ENCODE measurements around the gene KHDRBS1. TPM values are rescaled to one million over a fixed set of nuclear protein-coding genes. Genes with fewer than 3 reads are reported as not detected.
"Not testable (repeated sequence)": the region's sequence is repeated elsewhere in the genome, so short reads cannot be mapped to it uniquely, and the experiment has no call there.

The KHDRBS1 gene
- total RNA-seq, 1 donor from 2014 or later = 99.4 TPM

DNA sequence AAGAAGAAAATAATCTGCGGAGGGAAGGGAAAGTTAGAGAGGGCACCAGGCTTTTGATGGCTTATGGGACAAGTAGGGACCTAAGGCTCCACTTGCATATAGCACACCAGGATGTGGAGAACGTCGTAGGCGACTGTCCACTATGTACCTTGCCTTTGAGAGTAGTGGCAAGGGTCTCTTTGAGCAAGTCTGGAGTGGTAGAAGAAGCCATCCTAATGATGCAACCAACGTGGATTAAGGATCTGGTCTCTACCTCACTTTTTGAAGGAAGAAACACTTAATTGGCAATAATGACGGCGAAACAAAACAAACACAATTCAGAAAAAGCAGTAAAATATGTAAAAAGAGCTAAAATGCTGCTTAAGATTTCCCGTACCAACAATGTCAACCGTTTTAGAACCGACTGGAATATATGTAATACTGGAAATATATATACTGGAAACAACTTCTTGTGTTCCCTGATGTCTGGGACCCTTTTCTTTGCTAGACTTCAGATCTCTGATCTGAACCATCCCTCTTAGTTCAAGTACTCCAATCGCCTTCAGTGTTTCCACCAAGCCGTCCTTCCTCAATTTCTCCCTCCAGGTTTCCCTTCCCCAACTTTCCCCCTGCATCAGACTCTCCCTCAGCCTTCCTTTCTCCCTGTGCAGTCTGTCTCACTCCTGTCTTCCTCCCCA is 821 bp upstream of the KHDRBS1 start:
- DNase-seq (ENCODE audit: low spot score) = no peak

DNA sequence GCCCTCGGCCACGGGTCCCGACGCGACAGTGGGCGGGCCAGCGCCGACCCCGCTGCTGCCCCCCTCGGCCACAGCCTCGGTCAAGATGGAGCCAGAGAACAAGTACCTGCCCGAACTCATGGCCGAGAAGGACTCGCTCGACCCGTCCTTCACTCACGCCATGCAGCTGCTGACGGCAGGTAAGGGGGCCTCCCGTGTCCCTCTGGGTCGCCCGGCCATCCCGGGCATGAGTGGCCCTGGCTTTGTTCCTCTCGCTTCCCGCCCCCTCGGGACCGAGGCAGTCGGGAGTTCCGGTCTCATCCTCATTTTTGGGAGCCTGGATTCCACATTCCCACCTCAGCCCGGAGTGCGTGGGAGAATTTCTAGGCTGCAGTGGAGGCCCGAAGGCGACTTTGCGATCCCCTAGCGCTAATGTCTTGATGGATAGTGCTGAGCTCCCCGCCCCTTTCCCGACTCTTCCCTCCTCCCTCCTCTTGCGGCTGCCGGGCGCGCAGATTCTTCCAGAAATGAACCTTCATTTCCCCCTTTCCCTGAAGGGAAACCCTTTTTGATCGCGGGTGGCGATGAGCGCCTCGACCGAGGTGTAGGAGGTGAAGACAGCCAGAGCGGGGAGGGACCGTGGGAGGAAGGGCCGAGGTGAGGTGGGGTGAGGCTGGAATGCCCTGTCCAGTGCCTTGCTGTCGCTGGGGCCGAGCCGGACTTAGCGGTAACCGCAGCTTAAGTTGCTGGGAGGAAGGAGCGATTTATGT is 705 bp downstream of the KHDRBS1 start:
- DNase-seq (ENCODE audit: low spot score) = peak; percentile 45

DNA sequence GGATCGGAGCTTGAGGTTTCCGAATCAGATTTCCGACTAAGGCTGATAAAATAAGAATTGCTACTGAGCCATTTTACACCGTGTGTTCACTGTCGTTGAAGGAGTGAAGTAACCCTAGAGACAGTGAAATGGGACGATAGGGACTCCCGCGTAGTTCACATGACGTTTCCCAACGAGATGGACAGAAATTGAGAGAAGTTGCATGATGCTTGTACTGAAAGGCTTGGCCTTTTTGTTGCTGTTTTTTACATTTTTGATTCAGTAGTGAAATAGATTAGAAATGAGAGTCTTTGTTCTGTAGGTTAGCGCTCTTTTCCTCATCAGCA is 1.2 kb downstream of the KHDRBS1 start:
- no peak for DNase-seq (ENCODE audit: low spot score)

DNA sequence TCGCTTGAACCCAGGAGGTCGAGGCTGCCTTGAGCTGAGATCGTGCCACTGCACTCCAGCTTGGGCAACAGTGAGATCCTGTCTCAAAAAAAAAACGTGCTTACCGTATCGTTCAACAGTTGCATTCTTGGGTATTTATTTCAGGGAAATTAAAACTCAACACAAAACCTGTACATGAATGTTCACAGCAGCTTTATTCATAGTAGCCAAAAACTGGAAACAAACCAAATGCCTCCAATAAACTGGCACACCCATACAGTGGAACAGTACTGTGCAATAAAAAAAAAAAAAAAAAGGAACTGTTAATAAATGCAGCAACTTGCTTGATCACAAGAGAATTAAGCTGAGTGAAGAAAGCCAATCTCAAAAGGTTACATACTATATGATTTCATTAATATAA is 6.7 kb downstream of the KHDRBS1 start:
- DNase-seq (ENCODE audit: low spot score) = no peak

DNA sequence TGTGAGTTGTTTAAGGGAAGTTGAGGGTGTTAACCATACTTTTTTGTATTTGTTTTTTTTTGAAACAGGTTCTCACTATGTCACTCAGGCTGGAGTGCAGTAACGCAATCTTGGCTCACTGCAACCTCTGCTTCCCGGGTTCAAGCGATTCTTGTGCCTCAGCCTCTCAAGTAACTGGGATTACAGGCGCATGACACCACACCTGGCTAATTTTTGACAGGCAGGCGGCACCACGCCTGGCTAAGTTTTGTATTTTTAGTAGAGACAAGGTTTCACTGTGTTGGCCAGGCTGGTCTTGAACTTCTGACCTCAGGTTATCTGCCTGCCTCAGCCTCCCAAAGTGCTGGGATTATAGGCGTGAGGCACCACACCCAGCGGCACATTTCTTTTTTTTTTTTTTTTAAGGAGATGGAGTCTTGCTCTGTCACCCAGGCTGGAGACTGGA is 7.9 kb downstream of the KHDRBS1 start:
- DNase-seq (ENCODE audit: low spot score) = not testable (repeated sequence)

DNA sequence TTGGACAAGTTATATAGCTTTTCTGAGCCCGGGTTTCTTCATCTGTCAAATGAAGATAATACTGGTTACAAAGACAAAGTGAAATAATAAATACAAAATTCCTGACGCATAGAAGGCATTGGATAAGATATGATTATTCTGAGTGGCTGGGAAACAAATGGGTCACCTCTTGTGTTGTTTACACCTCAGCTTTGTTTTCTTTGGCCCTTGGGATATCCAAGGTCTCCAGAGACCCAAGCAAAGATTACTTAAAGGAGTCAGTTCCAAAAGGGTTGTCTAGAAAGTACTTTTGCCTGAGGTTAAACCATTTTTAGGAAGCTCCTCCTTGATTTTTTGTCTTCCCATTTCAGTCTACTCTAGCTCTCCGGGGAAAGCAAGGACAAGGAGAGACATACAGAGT is 9.7 kb downstream of the KHDRBS1 start:
- DNase-seq (ENCODE audit: low spot score) = no peak

DNA sequence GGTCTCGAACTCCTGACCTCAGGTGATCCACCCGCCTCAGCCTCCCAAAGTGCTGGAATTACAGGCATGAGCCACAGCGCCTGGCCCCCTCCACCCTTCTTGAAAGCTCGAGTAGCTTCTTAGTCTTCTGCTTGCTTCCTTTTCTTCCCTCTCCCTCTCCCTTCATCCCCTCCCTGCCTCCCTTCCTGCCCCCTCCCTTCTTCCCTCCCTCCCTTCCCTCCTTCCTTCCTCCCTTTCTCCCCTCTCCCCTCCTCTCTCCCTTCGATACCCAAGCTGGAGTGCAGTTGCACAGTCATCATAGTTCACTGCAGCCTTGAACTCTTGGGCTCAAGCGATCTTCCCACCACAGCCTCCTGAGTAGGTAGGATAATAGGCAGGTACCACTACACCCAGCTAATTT is 11.8 kb downstream of the KHDRBS1 start:
- no peak for DNase-seq (ENCODE audit: low spot score)

DNA sequence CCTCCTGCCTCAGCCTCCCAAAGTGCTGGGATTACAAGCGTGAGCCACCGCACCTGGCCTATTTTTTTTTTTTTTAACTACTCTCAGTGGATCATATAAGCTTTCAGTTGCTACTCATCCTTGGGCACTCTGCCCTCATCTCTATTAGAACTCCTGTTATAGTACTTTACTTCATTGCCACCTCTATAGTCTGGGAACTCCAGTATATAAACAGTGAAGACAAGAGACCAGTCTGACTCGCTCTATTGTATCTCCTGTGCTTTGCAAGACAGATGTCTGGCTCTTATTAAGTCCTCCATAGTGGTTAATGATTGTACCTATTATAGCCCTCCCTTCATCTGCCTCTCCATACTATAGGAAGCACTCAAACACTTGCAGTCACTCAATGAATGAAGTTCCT is 15.1 kb downstream of the KHDRBS1 start:
- DNase-seq (ENCODE audit: low spot score) = no peak

DNA sequence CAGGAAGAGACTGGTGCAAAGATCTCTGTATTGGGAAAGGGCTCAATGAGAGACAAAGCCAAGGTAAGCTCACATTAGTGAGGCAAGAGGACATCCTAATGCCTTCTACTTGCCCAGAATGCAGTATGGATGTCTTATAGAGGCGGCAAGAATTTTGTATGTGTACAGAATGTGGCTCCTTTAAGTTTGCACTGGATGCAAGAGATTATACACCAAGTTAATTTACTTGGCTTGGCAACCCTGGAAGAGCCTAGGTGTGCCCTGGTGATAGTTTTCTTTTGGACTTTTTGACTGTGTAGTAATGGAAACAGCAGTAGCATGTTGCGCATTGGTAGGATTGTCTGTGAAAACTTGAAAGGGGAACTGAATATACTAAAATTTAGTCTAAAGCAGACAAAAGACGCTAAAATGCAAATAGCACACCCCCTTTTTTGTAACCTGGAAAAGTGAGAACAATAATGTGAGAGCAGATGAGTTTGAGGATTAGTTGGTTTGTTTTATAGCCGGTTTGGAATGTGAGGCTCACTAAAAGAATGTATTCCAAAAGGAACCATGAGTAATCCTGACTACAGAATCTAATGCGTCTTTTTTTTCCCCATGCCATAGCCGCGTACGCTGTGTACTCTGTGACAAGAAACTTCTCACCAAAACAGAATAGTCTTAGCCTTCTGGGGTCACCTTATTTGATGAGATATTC is 18.1 kb downstream of the KHDRBS1 start:
- no peak for DNase-seq (ENCODE audit: low spot score)

DNA sequence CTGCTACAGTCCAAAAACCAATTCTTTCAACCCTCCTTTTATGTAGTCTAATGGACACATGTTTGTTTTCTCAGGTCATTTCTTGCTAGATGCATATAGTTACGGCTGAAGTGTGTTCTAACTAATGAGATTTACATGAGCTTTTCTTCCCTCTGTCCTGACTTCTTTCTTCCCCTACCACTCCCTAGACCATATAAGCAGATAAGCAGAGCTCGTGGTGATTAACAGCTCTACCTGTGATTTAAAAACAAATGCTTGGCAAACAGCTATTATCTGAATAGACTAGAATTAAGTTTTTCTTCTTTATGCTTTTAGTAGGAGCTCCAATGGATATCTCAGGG is 18.6 kb downstream of the KHDRBS1 start:
- DNase-seq (ENCODE audit: low spot score) = no peak

DNA sequence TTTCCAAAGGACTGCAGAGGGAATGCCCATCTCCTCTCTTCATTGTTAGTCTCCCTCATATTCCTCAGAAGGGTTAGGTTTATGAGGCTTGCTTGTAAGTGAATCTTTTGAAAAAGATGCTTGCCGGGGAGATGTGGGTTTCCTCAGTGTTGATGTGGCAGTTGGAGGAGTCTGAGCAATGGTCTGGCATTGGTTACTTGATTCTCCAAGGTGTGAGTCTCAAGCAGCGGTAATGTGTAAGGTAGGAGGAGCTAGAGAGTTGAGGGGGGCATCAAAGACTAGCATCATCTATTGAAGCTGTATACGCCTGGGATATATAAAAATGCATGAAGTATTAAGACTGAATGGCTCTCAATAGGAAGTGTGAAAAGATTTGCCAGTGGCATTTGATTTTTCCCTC is 21.5 kb downstream of the KHDRBS1 start:
- no peak for DNase-seq (ENCODE audit: low spot score)

DNA sequence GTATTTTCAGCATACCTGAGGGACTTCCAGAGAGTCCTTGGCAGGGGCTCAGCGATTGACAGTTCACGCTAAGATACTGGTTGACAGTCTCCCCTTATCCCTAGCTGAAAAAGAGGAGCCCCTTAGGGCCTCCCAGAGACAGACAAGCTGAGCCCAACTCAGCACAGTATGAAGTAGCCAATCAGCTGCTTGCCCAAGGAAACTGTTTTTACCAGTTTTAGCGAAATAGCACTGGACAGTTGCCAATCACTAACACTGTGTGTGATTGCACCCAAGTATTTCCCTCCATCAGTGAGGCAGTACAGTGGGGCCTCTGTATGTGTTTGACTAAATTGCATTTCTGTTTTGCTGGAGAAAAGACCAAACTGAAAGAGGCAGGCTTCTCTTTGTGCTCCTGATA is 27.0 kb downstream of the KHDRBS1 start:
- DNase-seq (ENCODE audit: low spot score) = no peak

DNA sequence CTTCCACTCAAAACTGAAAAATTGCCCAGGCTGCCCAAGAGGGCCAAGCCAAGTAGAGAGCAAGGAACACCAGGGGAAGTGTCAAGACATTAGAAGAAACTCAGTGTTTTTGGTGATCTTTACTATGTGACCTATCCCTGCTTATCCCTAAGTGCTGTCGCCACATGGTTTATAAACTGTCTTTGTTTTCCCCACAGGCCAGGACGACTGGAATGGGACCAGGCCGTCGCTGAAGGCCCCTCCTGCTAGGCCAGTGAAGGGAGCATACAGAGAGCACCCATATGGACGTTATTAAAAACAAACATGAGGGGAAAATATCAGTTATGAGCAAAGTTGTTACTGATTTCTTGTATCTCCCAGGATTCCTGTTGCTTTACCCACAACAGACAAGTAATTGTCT is 28.7 kb downstream of the KHDRBS1 start:
- DNase-seq (ENCODE audit: low spot score) = no peak

DNA sequence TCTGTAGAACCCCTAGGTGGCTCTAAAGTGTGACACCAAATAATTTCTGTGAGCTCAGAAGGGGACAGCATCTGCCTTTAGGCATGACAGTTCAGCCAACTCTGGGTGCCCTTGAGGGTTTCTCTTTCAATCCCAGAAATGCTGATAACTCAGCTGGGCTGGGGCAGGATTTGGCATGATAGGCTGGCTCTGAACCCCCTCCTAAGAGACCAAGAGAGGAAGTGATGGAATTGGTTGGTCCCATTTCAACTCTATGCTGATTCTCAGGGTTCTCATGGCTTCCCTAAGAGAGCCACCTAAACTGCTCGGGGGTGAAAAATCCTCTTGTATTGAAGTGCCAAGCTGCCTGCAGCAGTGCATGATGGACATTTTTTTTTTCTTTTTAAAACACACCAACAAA is 30.6 kb downstream of the KHDRBS1 start:
- DNase-seq (ENCODE audit: low spot score) = no peak

DNA sequence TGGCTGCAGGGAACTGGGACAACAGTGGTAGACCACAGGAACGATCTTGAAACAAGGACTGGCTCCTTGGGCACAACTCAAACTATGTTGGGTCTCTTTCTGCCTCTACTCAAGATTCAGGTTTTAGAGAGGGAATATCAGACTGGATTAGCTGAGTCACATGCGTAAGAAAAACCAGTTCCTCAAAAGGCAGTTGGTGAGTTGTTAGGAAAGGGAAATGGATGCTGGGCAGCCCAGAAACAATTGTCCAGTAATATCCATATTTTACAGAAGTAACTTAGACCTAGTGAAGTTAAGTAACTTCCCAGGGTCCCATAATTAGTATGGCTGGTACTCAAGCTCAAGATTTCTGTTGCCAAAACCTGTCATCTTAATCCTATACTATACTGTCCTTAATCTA is 32.1 kb downstream of the KHDRBS1 start:
- DNase-seq (ENCODE audit: low spot score) = no peak

DNA sequence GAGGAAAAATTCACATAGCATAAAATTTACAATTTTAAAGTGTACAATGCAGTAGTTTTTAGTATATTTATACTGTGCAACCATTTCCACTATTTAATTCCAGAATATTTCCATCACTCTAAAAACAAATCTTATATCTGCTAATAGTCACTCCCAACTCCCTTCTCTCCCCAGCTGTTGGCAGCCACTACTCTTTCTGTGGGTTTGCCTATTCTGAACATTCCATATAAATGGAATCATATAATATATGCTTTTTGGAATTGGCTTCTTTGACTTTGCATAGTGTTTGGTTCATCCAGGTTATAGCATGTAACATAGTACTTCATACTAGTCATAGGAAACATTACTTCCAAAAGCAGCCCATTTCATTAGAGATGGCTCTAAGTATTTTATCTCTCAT is 34.0 kb downstream of the KHDRBS1 start:
- no peak for DNase-seq (ENCODE audit: low spot score)

DNA sequence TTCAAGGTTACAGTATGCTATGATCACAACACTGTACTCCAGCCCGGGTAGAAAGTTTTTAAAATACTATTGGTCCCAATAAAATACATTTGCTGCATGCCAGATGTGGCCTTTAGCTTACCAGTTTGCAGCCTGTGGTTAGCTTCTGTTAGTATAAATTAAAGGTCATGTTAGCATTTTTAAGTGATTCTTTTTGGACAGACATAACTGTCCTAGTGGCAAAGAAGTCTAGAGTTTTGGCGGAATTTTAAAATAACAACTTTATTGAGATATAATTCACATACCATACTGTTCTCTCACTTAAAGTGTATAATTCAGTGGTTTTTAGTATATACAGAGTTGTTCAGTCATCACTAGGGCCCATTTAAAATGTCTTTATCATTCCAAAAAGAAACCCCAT is 34.8 kb downstream of the KHDRBS1 start:
- no peak for DNase-seq (ENCODE audit: low spot score)

DNA sequence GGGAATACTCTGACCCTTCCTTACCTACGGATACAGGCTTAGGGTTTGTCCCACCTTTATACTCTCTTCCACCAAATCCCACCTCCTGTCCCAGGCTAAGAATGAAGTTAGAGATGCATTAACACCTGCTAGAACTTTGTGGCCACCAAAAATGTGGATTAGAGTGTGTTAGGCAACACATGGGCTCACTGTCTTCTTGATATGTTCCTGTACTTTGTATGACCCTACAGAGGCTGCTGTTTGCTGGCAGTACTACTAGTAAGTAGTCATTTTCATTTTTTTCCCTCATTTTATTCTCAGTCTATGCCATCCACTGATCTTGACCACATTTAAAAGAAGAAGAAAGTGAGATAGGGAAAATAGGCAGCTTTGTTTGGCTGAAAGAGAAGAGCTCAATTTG is 38.0 kb downstream of the KHDRBS1 start:
- DNase-seq (ENCODE audit: low spot score) = no peak

DNA sequence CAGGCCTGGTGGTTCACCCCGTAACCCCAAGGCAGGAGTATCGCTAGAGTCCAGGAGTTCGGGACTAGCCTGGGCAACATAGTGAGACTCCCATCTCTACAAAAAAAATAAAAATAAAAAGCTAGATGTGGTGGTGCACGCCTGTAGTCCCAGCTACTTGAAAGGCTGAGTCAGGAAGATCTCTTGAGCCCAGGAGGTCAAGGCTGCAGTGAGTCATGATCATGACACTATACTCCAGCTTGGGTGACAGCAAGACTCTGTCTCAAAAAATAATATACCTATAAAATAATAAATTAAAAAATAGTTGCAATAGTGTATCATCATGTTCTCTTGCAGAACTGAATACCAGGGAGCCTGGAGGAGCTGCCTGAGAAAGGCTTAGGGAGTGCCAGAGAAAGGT is 39.2 kb downstream of the KHDRBS1 start:
- DNase-seq (ENCODE audit: low spot score) = no peak

DNA sequence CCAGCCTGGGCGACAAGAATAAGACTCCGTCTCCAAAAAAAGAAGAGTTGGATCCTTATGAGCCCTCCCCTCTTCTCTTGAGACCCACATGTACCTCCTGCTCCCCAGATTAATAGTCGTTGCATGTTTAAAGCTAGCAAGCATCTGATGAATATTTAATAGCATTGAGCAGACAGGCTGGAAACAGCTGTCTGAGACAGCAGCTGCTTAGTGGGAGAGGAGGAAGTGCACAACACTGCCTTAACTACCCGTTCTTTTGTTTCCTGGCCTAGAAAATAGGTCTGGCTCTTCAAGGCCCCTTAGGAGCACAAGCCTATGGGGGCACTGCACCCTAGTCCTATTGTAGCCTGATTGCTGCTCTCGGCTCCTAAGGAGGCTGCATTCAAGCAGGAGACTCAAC is 41.7 kb downstream of the KHDRBS1 start:
- DNase-seq (ENCODE audit: low spot score) = no peak

DNA sequence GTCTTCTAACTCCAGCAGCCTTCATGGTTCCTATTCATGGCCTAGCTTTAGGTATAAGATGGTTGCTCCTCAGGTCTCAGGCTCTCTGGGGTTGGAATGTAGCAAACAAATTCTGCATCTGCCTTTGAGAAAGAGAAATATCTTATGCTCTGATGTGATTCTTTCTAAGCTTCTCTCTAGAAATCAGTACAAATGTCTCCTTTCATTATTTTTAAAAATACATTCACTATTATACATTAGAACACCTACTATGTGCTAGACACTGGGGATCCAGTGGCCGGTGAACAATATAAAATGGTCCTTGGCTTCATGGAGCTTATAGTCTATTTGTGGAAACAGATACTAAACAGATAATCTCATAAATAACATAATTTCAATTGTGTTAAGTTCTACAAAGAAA is 42.9 kb downstream of the KHDRBS1 start:
- DNase-seq (ENCODE audit: low spot score) = no peak

DNA sequence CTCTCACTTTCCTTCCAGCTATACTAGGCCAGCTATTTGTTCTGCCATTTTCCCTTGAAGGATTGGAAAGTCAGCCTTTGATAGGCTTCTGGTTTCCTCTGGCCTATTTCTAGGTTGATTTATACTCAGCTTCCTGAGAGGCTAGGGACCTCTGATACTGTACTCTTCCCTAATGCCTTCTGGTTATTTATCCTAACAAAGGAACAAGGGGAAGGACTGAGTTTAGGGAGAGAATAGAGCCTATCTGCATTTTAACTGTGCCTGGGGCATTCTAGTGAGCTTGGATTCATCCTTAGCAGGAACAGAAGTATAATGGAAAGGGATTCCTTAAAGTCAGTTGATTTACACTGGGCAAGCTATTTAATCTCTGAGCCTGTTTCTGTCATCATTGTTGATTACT is 47.2 kb downstream of the KHDRBS1 start:
- DNase-seq (ENCODE audit: low spot score) = no peak

DNA sequence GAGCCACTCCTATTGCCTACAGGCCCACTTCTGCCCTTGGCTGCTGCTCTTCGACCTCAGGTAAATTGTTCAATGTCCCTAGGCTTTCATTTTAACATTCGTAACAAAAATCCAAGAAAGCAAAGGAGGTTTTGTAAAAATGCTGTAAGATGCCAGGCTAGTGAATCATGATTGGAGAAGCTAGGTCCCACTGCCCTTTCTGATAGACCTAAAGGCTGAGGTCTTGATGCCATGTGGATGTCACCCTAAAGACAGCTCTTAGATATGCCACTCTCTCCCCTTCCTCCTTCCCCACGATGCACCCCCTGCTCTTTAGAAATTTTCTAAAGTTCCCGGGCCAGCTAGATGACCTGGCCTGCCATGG is 49.2 kb downstream of the KHDRBS1 start:
- no peak for DNase-seq (ENCODE audit: low spot score)

Data from mucosa of gallbladder (tissue), 1 donor.